GM23338 (cell line): ENCODE measurements around the gene PSAPL1. TPM values are rescaled to one million over a fixed set of nuclear protein-coding genes. Genes with fewer than 3 reads are reported as not detected.

Experiments used
- ATAC-seq: fragments of 200-7000 bp; cut with Tn5 transposase; 3 replicates; pipeline ENCODE4 v1.9.1; 2020
- DNase-seq: peaks from one replicate; pipeline ENCODE4 v3.0.0-alpha.2; 2015; ENCODE audit warnings: low spot score
- H2AFZ ChIP-seq: fragments of 200-600 bp; sonication (generic); 2 replicates; pipeline ENCODE4 v1.8.0; 2016; ENCODE audit warnings: antibody characterized with exemption, mild to moderate bottlenecking, moderate library complexity
- H3F3A ChIP-seq: fragments of 200-600 bp; sonication (generic); replicated peaks from 2 replicates; pipeline ENCODE4 v1.8.0; 2017; ENCODE audit warnings: antibody characterized with exemption, mixed run types, low read depth
- H3K27ac ChIP-seq: fragments of 200-600 bp; sonication (generic); 2 replicates; pipeline ENCODE4 v1.6.1; 2016; ENCODE audit warnings: low read depth
- H3K27me3 ChIP-seq: fragments of 200-600 bp; sonication (generic); 2 replicates; pipeline ENCODE4 v1.8.0; 2016; ENCODE audit warnings: mild to moderate bottlenecking, mixed run types, moderate library complexity; ENCODE audit not compliant: insufficient read depth
- H3K36me3 ChIP-seq: fragments of 200-600 bp; sonication (generic); 2 replicates; pipeline ENCODE4 v1.8.0; 2016; ENCODE audit warnings: mild to moderate bottlenecking; ENCODE audit not compliant: insufficient read depth
- H3K4me1 ChIP-seq: fragments of 200-600 bp; sonication (generic); 2 replicates; pipeline ENCODE4 v1.8.0; 2016; ENCODE audit warnings: mild to moderate bottlenecking, moderate library complexity; ENCODE audit not compliant: insufficient read depth
- H3K4me2 ChIP-seq: fragments of 200-600 bp; sonication (generic); 2 replicates; pipeline ENCODE4 v1.7.1; 2017; ENCODE audit warnings: mixed run types
- H3K4me3 ChIP-seq: fragments of 200-600 bp; sonication (generic); 2 replicates; pipeline ENCODE4 v1.6.1; 2016; ENCODE audit warnings: mixed run types
- H3K79me2 ChIP-seq: fragments of 200-600 bp; sonication (generic); replicated peaks from 2 replicates; pipeline ENCODE4 v1.8.0; 2017; ENCODE audit warnings: mild to moderate bottlenecking; ENCODE audit not compliant: insufficient read depth
- H3K9me2 ChIP-seq: fragments of 200-600 bp; sonication (generic); 2 replicates; pipeline ENCODE4 v1.8.0; 2017; ENCODE audit not compliant: insufficient read depth
- H4K20me1 ChIP-seq: fragments of 200-600 bp; sonication (generic); replicated peaks from 2 replicates; pipeline ENCODE4 v1.8.0; 2017; ENCODE audit warnings: mild to moderate bottlenecking; ENCODE audit not compliant: insufficient read depth
- H3K27ac Mint-ChIP-seq: 2 replicates; pipeline ENCODE4 v1.8.0; 2020; ENCODE audit warnings: inconsistent platforms, mild to moderate bottlenecking, moderate library complexity, mixed read lengths
- H3K27me3 Mint-ChIP-seq: 3 replicates; pipeline ENCODE4 v1.8.0; 2022; ENCODE audit warnings: low read depth, mild to moderate bottlenecking, moderate library complexity, mixed read lengths, inconsistent platforms; ENCODE audit not compliant: insufficient read depth, poor library complexity
- H3K36me3 Mint-ChIP-seq: 3 replicates; pipeline ENCODE4 v1.8.0; 2021; ENCODE audit warnings: low read depth, mild to moderate bottlenecking, inconsistent platforms, moderate library complexity, mixed read lengths
- H3K4me1 Mint-ChIP-seq: 3 replicates; pipeline ENCODE4 v1.8.0; 2020; ENCODE audit warnings: mild to moderate bottlenecking, inconsistent platforms, mixed read lengths
- H3K4me3 Mint-ChIP-seq: 3 replicates; pipeline ENCODE4 v1.8.0; 2021; ENCODE audit warnings: moderate library complexity, mild to moderate bottlenecking, inconsistent platforms, mixed read lengths
- H3K9me3 Mint-ChIP-seq: 3 replicates; pipeline ENCODE4 v1.8.0; 2020; ENCODE audit warnings: moderate library complexity, mild to moderate bottlenecking, inconsistent platforms, mixed read lengths
- CREB1 ChIP-seq: fragments of 250-450 bp; sonication (Bioruptor Pico); IDR thresholded peaks from 2 replicates; pipeline ENCODE4 v1.5.0; 2020; ENCODE audit warnings: low read depth, mild to moderate bottlenecking, moderate library complexity
- CTCF ChIP-seq, 2 experiments: fragments of 200-600 bp in 1 of 2; sonication (generic) in 1 of 2; conservative IDR thresholded peaks; 2 replicates each; pipeline versions ENCODE4 v1.5.1 to v1.6.1; 2016 to 2017; ENCODE audit warnings: antibody characterized with exemption in 2 of 2, low read depth in 2 of 2, mild to moderate bottlenecking in 2 of 2, moderate library complexity in 1 of 2
- EZH2 ChIP-seq: fragments of 200-600 bp; sonication (generic); IDR thresholded peaks from one replicate; pipeline ENCODE4 v1.8.0; 2017; ENCODE audit warnings: antibody characterized with exemption, mild to moderate bottlenecking, low read depth; ENCODE audit not compliant: unreplicated experiment
- EZH2phosphoT487 ChIP-seq: fragments of 200-600 bp; sonication (generic); IDR thresholded peaks from one replicate; pipeline ENCODE4 v1.8.1; 2018; ENCODE audit warnings: antibody characterized with exemption; ENCODE audit not compliant: unreplicated experiment
- JUNB ChIP-seq: IDR thresholded peaks from one replicate; pipeline ENCODE4 v1.6.1; 2016; ENCODE audit warnings: antibody characterized with exemption; ENCODE audit not compliant: unreplicated experiment
- NANOG ChIP-seq: IDR thresholded peaks from 2 replicates; pipeline ENCODE4 v1.6.1; 2016; ENCODE audit warnings: antibody characterized with exemption, borderline replicate concordance
- POLR2AphosphoS5 ChIP-seq: IDR thresholded peaks from 2 replicates; pipeline ENCODE4 v1.6.1; 2016; ENCODE audit warnings: antibody characterized with exemption, low read depth
- STAT1 ChIP-seq: IDR thresholded peaks from one replicate; pipeline ENCODE4 v1.6.1; 2016; ENCODE audit warnings: antibody characterized with exemption; ENCODE audit not compliant: unreplicated experiment
- ZNF114 ChIP-seq: fragments of 250-450 bp; sonication (Bioruptor Pico); IDR thresholded peaks from 2 replicates; pipeline ENCODE4 v1.5.0; 2020; ENCODE audit warnings: mild to moderate bottlenecking, moderate library complexity
- ZNF331 ChIP-seq: fragments of 250-450 bp; sonication (Bioruptor Pico); IDR thresholded peaks from 2 replicates; pipeline ENCODE4 v1.5.0; 2020; ENCODE audit warnings: low read depth, mild to moderate bottlenecking, moderate library complexity
- ZNF462 ChIP-seq: fragments of 250-450 bp; sonication (Bioruptor Pico); IDR thresholded peaks from 2 replicates; pipeline ENCODE4 v1.5.0; 2020; ENCODE audit warnings: mild to moderate bottlenecking, moderate library complexity
- polyA plus RNA-seq: library from polyadenylated mRNA; unstranded; fragments of >200 nt; fragmentation: Nextera tagmentation; extraction: Ambion mirVana; gene quantifications from 2 replicates; pipeline ENCODE4 v1.2.1, GENCODE V29; 2016
- total RNA-seq: library from RNA; depleted of rRNA; stranded (reverse); fragments of >200 nt; shearing (Covaris generic); gene quantifications from 2 replicates; pipeline ENCODE4 v1.2.3, GENCODE V29; 2014
- TF ChIP-seq, protein P1 (sequence below): IDR thresholded peaks from 2 replicates; pipeline ENCODE4 v1.6.1; 2016; ENCODE audit warnings: antibody characterized with exemption
- TF ChIP-seq, protein P2 (sequence below): IDR thresholded peaks from one replicate; pipeline ENCODE4 v1.6.1; 2018; ENCODE audit warnings: antibody characterized with exemption; ENCODE audit not compliant: unreplicated experiment

PSAPL1 gene
- total and polyA plus RNA-seq, 2 experiments from 2014 or later, result not detected

DNA sequence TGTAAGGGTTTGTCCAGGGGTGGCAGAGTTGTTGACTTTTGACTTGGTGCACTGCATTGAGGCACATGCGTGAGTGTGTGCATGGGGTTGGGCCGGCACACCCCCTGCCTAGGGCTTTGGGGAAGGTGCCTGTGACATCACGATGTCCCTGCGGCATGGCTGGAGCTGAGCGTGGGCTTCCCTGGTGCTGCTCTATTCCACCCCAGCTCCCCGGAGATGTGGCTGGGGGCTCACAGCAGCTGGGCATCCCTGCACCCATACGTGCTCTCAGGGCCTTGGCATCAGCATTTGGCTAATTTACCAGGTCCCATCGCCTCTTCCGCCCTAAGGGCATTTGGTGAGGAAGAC is 5.7 kb downstream of the PSAPL1 start:
- H3K79me2 ChIP-seq, result no peaks in the 10 kb centered on the region
- Mint-ChIP-seq H3K27me3 (peaks cover 15% of the 10 kb centered on the region), H3K4me1 (peaks cover 37% of the 10 kb centered on the region), H3K36me3 (no peaks in the 10 kb centered on the region), H3K9me3 (no peaks in the 10 kb centered on the region), H3K4me3 (no peak overlapping the region; the same call in 2 of the 3 replicates), H3K27ac (no peak overlapping the region)
- no peaks in the 10 kb centered on the region for H3K27me3 ChIP-seq
- H4K20me1 ChIP-seq, result no peaks in the 10 kb centered on the region
- H3K4me2 ChIP-seq, result no peak overlapping the region
- no peak overlapping the region for H3K27ac ChIP-seq
- H3K36me3 ChIP-seq, result no peaks in the 10 kb centered on the region
- DNase-seq (no peak), ATAC-seq (no peak)
- no peaks in the 10 kb centered on the region for H3F3A ChIP-seq
- H3K4me3 ChIP-seq, result no peak overlapping the region
- TF ChIP-seq EZH2 (no peak), JUNB (no peak), STAT1 (no peak), ZNF331 (CRISPR knock-in tag) (no peak), EZH2phosphoT487 (no peak), CTCF (conservative IDR thresholded peaks at IDR 0.05; ENCODE audit: low read depth in 2 of 2) (no peak), NANOG (no peak), CREB1 (CRISPR knock-in tag) (no peak), ZNF462 (CRISPR knock-in tag) (no peak), ZNF114 (CRISPR knock-in tag) (no peak), POLR2AphosphoS5 (no peak)
- TF ChIP-seq, protein P1, sequence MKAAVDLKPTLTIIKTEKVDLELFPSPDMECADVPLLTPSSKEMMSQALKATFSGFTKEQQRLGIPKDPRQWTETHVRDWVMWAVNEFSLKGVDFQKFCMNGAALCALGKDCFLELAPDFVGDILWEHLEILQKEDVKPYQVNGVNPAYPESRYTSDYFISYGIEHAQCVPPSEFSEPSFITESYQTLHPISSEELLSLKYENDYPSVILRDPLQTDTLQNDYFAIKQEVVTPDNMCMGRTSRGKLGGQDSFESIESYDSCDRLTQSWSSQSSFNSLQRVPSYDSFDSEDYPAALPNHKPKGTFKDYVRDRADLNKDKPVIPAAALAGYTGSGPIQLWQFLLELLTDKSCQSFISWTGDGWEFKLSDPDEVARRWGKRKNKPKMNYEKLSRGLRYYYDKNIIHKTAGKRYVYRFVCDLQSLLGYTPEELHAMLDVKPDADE, result no peak
- TF ChIP-seq, protein P2, sequence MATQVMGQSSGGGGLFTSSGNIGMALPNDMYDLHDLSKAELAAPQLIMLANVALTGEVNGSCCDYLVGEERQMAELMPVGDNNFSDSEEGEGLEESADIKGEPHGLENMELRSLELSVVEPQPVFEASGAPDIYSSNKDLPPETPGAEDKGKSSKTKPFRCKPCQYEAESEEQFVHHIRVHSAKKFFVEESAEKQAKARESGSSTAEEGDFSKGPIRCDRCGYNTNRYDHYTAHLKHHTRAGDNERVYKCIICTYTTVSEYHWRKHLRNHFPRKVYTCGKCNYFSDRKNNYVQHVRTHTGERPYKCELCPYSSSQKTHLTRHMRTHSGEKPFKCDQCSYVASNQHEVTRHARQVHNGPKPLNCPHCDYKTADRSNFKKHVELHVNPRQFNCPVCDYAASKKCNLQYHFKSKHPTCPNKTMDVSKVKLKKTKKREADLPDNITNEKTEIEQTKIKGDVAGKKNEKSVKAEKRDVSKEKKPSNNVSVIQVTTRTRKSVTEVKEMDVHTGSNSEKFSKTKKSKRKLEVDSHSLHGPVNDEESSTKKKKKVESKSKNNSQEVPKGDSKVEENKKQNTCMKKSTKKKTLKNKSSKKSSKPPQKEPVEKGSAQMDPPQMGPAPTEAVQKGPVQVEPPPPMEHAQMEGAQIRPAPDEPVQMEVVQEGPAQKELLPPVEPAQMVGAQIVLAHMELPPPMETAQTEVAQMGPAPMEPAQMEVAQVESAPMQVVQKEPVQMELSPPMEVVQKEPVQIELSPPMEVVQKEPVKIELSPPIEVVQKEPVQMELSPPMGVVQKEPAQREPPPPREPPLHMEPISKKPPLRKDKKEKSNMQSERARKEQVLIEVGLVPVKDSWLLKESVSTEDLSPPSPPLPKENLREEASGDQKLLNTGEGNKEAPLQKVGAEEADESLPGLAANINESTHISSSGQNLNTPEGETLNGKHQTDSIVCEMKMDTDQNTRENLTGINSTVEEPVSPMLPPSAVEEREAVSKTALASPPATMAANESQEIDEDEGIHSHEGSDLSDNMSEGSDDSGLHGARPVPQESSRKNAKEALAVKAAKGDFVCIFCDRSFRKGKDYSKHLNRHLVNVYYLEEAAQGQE, result no peak
- no peak overlapping the region for H2AFZ ChIP-seq
- no peaks in the 10 kb centered on the region for H3K9me2 ChIP-seq
- H3K4me1 ChIP-seq, result peaks cover 24% of the 10 kb centered on the region
